Mammary epithelial cell (primary cell): ENCODE measurements around the gene CENATAC.

ENCODE experiments used
- CTCF ChIP-seq, 2 donors: IDR thresholded peaks in 1 of 2; conservative IDR thresholded peaks in 1 of 2; 2 replicates each; pipeline ENCODE4 v1.5.1; 2011 to 2012; ENCODE audit warnings: inconsistent platforms in 2 of 2, low read length in 2 of 2, mild to moderate bottlenecking in 2 of 2, control low read depth in 1 of 2, low read depth in 1 of 2; ENCODE audit not compliant: insufficient read depth in 1 of 2; ENCODE audit errors: extremely low read depth in 1 of 2
- EZH2 ChIP-seq: IDR thresholded peaks from 2 replicates; pipeline ENCODE4 v1.6.1; 2012; ENCODE audit warnings: low read length, inconsistent platforms, borderline replicate concordance

- TF ChIP-seq EZH2 (no peak), CTCF (conservative IDR thresholded peaks at IDR 0.05 in 1 of 2, IDR thresholded peaks at IDR 0.05 in 1 of 2; ENCODE audit: extremely low read depth in 1 of 2, insufficient read depth in 1 of 2, low read depth in 1 of 2, low read length in 2 of 2) (no peak)
Observed at GRCh38 chr11:119062779-119063178, 64.8 kb downstream of the CENATAC start.
